Hematopoietic multipotent progenitor cell treated with erythropoietin and hydrocortisone succinate and interleukin-3 and kit ligand, for 15 days (in vitro differentiated cells): ENCODE data around the gene MEIKIN.

Experiments
- DNase-seq: peaks from one replicate; pipeline ENCODE4 v3.0.0-alpha.2; 2015; ENCODE audit warnings: low spot score

The MEIKIN gene

DNA sequence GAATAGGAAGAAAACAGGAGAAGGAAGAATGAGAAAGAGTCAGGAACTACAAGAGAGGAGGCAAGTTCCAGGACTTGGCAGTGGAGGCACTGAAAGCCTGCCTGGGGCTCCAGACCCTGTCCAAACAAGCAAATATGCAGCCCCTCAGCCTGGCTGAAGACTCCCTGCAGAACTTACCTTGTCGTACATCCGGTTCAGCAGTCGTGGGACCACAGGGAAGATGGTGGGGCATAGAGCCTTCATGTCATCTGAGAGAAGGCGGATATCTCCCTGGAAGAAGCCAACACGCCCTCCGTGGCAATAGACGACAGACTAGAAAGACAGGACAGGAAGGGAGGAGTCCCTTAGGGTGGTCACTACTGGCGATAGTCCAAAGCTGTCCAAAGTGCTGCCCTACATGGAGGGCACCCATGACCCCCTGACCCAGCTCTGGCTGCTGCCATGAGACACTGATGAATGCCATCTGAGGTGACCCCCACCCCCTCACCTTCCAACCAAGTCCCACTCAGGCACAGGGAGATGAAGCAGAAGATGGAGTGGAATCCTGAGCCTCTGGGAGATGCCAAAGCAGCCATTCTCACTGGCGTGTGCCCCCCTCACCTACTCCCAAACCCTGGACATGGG is 27.7 kb upstream of the MEIKIN start:
- DNase-seq = no peak

DNA sequence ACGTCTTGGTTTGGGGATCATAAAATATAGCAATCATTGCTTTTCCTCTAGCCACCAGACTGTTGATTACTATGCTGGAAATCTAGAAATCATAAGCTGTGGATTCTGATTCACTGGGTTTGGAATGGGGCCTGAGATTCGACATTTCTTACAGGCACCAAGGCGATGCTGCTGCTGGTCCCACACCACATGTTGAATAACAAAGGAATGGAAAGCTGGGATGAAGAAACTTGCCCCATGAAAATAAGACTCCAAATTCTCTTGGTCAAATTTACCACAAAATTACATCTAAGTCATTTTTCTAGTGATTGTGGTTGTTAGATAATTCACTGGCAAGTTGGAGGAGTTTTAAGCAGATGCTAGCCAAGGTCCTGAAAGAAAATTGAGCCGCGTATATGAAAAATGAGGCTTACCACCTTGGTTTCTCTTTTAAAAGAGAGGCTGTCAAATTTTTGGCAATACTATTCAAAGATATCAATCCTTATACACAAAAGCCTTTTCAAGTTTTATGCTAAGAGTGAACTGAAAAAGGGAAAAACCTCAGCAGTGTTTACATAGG is 23.0 kb upstream of the MEIKIN start:
- no peak for DNase-seq

DNA sequence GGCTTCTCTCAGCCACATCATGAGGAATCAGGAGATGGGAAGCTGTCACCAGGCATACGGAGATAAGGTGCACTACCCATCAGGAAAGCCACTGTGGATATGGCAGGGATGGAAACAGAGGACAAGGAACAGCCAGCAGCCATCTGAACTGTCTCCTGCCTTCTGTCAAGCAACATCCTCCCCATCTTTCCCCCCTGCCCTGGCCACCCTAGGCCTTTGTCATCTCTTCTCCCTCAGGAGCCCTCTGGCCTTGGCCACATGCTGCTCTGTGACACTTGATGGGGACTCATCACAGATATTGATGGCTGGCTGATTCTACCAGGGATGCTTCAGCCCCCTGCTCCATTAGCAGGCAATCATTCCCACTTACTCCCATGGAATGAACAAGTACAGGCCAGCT is 21.1 kb upstream of the MEIKIN start:
- no peak for DNase-seq

DNA sequence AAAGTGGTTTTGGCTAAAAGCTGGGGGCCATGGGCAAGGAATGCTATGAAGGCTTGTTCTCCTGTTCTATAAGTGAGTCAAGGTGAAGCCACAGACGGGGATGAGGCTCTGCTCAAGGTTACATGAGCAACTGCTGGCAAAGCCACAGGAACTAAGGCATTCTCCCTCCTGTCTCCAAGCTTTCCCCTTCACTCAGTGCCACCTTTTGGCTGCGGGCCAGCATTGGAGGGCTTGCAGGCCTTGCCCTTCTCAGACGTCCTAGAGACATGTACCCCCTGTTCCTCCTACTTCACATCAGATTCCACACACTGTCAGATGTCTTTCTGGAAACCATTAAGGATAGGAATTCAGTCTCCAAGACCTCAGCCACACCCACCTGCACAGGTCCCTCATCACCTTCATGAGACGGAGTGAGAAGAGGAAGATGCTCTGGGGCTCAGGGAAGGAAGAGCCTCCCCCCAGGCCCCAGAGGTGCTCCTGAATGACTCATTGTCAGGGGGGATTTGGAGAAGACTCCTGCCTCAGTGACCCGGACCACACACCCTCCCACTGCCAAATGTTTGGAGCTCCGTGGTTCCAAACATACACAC is 20.5 kb upstream of the MEIKIN start:
- no peak for DNase-seq

DNA sequence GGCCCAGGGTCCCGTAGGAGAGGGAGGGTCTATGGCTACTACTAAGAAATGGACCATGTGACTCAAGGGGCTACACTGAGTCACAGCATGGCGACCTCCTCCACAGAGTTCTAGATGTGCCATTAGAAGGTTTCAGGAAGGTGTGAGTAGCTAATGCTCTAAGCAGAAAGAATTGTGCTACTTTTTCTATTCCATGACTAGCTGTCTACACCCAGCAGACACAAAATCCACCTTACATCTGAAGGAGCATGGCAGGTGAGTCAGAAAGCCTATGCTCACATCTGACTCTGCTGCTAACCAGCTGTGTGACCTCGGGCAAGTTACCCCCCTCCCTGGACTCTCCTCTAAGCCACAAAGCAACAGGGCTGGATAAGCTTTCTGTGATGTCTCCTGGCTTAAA is 14.4 kb upstream of the MEIKIN start:
- DNase-seq = no peak

DNA sequence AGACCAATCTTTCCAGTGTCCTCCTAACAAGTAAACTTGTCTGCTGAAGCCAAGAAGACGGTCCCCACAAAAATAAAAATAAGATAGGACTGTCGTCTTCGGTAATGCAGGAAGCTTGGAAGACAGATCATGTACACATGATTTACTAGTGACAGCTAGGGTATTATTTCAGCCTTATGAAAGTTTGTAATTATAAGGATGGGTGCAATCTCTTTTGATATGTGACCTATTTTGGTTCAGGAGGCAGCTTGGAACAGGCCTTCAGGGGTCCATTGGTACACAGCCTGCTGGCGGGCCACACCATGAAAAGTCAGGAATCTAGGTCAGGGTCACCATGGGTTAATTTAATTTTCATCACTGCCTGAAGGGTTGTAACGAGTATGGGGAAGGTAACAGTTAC is 13.7 kb upstream of the MEIKIN start:
- DNase-seq = no peak

DNA sequence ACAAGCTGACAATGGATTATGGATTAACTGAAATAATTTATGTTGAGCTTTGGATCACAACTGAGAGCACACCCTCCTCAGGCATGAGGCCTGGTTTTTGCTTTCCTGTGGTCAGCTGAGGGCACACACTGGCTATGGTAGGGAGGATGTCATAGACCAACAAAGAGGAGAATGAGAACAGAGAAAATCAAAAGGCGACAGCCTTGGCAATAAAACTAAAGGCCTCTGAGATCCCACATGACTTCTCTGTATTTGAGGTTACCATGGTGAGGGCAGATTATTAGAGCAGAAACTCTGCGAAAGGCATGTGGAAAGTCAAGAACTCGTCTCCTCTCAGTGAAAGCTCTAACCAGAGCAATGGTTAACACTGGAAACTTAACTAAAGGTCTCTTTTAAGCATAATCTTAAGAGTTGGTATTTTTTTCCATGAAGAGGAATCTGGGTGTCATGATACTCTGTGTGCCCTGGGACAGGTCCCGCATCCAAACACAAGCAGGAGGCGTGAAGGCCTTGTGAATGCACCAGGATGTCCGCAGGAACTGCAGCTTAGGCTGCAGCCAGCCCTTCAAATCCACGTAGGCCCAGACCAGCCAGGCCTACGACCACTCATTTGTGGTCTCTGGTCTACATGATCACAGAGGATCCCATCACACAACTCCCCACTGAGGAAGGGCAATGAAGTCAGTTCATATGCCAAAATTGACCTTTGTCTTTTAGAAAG is 12.4 kb upstream of the MEIKIN start:
- no peak for DNase-seq

DNA sequence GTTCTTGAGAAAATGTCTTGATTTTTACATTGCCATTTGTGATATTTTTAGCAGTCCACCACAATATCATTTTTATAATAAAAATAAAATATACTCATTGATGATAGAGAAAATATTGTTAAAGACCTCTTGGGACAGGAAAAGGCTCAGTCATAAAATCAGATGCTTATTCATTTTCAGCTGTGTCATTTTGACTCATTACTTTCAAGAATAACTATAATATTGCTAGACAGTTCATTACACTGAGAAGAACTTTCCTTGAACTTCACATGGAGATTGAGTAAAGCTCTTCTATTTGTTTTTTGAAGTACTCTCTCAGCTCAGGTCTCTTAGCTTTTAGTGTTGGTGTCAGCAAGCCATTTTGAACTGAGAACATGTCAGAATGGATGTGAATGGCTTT is 8.5 kb upstream of the MEIKIN start:
- no peak for DNase-seq

DNA sequence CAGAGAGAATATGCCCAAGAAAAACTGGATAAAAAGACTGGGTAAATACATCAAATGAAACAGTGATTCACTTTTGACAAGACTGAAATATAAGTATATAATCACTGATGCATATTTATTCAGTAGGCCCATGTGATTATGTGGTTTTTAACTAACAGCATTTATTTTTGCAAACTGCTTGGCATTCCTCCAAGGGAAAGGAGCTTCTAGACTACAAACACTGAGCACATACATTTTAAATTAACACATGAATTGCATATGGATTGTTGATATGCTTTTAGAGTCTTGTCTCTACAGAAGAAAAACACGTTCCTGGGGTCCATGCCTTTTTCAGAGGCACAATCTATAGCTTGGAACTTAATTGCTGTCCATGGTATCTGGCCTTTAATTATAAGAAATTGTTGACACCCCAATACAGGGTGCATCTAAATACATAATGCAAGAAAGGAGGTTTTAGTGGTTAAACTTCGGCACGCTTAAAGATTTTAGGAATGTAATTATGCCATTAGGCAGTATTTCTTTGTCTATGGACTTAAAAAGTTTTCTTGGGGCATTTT is 6.9 kb upstream of the MEIKIN start:
- DNase-seq = no peak

DNA sequence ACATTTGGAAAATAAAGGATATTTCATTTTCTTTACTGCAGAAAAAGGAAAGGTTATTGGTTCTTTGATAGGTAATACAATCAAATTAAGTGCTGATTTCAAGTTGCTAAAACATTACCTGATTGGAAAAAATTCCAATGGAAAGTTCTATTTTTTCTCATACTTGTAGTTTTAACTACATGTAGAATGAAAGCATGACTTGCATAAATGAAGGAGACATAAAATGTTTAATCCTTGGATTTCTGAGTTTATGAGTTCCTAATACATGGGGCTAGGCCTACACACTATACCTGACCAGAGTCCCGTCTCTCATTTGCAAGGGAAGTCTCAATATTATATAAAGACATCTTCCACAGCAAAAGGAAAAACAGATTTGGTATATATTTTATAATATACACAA is 5.2 kb upstream of the MEIKIN start:
- DNase-seq = no peak

DNA sequence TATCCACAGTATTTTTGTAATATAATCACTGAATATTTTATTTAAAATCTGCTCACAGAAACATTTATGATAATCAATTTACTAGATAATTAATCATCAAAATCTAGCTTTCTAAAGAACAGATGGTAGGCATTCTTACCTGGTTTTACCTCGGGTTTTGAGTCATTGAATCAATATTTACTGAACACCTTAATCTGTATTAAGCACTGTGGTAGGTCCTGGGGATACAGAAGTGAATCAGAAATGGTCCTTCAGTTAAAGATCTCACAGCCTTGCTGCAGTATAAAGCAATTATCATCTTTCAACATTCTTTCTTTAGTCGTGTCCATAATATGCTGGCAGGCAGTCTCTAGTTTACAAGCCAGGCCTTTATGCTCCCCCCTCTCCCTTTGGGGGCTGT is 2.0 kb upstream of the MEIKIN start:
- no peak for DNase-seq

DNA sequence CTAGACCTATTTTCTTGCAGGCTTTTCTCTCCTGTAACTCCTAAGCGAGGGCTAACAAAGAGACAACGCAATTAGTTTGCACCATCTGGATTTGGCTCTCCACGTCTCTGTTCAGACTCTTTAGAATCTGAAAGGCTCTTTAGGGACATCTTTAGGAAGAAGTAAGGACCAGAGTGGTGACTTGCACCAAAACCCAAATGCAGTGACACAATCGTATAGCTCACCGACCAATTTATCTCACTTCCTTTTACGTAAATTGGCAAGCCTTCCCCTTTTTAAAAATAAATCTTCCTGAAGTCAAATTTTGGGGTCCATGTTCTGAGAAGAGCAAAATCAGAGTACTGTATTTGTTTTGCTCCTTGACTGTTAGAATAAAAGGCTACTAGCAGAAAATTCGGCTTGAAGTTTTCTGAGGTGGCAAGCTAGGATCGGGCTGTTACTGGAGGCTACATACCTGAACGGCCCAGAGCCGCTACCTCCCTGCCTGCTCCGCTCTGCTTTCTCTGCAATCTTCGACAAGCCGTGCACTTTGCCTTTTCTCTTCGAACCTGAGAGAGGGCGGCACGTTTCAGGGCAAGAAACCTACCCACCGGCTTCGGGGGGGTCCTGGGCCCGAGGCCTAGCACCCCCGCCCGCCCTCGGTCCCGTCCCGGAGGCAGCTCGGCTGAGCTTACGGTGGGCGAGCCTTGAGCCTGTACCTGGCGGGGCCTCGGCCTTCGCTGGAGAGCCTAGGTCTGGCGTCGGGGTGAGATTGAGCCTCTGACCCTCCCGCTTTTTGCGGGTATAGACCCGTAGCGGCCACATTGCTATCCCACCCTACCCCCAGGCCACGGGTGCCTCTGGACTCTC is 537 bp downstream of the MEIKIN start:
- no peak for DNase-seq

DNA sequence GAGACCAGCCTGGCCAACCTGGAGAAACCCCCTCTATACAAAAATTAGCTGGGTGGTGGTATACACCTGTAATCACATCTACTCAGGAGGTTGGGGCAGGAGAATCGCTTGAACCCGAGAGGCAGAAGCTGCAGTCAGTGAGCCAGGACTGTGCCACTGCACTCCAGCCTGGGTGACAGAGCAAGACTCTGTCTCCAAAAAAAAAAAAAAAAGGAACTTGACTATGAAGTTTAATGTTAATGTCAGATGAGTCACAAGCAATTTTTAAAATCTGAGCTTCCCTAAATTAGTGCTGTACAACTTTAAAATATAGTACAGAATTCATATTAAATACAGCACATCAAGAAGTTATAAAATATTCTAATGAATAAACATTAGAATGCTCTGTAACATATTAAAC is 1.5 kb downstream of the MEIKIN start:
- no peak for DNase-seq

DNA sequence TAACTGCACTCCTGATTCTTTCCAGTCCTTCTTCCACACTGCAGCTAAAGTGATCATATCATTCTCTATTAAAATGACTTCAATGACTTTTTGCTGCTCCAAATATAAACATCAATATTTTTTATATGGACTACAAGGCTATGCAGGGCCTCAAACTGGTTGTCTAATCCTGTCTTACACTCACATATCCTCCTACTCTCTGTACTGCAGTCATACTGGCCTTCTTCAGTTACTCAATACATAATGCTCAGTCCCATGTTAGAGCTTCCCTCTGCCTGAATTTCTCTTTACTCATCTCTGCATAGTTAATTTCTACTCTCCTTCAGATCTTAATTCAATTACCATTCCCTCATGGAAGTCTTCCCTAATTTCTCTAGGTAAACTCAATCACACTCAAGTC is 3.4 kb downstream of the MEIKIN start:
- DNase-seq = no peak

DNA sequence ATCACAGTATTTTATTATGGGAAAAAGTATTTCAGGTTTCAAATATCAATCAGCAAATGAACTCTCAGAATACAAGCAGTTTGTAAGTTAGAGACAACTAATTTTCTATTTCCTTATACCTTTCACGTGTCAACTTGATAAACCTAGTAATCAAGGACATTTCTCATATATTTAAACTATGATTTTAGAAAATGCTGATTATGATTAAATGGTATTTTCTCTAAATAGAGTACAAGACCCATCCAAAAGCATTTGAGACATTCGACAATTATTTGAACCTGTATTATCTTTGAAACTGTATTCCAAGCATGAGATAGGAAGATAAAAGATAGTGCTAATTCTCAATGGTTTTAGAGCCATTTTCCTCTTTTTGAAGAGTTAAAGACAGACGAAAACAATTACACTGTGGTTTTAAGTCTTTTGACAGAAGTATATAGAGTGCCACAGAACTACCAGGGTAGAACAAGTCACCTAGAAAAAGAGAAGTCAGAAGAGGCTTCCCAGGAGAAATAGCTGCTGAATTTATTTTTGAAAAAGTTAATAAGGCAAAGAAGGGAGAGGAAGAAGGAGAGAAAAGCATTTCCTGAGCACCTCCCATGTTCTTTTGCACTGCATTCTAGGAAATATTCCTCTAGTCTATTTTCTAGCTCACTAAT is 5.6 kb downstream of the MEIKIN start:
- no peak for DNase-seq

DNA sequence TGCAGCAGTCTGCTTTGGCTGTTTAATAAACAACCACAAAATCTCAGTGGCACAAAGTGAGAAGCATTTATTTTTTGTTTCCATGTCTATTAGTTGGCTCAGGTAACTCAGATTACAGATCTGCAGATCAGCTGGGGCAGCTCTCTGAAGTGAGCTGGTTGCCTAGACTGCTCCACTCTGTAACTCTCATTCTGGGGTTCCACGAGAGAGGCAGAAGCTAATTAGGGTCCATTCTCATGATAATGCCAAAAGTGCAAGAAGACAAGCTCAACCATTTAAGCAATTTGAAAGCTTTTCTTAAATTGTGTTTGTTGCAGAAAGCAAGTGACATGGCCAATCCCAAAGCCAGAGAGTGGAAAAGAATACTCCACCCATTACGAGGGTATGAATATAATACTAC is 13.2 kb downstream of the MEIKIN start:
- no peak for DNase-seq

DNA sequence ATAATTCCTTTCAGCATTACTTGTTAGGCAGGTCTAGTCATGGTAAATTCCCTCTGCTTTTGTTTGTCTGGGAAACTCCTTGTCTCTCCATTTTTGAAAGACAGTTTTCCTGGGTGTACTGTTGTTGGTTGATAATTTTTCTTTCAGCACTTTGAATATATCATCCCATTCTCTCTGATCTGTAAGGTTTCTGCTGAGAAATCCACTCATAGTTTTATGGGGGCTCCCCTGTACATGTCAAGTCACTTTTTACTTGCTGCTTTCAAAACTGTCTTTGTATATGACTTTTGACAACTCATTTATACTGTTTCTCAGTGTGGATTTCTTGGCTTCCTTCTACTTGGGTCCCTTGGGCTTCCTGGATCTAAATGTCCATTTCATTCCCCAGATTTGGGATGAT is 16.5 kb downstream of the MEIKIN start:
- no peak for DNase-seq

DNA sequence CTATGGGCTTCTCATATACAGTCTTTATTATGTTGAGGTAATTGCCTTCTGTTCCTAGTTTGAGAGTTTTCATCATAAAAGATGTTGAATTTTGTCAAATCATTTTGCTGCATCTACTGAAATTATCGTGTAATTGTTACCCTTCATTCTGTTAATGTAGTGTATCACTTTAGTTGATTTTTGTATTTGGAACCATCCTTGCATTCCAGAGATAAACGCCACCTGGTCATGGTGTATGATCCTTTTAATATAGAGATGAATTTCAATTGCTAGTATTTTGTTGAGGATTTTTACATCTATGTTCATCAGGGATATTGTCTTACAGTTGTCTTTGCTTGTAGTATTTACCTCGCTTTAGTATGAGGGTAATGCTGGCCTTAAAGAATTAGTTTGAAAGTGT is 19.3 kb downstream of the MEIKIN start:
- DNase-seq = no peak

DNA sequence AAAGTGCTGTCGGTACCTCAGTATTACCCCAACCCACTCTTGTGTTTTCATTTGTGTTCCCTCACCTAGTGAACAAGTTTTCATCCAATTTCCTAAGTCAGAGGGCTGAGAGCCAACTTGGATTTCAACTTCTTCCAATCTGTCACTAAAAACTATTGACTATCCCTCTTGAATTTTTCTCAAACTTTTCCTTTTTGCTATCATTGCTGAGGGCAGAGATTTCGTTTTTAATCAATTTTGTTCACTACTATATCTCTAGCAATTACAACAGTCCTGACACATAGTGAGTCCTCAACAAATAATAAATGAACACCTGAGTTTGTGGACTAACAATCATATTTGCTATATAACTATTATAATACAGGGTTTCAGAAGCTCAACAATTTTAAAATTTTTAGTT is 29.0 kb downstream of the MEIKIN start:
- DNase-seq = no peak

DNA sequence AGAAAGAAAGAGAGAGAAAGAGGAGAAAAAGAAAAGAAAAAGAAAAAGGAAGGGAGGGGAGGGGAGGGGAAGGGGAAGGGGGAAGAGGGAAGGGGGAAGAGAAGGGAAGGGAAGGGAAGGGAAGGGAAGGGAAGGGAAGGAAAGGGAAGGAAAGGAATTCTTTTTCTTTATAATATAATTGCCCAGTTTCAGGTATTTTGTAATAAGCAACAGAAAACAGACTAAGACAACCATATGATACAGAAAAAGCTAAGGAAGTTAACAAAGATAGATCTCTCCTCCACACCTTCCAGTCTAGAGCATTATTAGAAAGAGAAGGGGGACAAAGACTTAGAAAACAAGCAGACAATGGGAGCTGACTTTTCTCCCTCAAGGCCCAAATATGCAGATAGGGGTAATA is 31.0 kb downstream of the MEIKIN start:
- no peak for DNase-seq

DNA sequence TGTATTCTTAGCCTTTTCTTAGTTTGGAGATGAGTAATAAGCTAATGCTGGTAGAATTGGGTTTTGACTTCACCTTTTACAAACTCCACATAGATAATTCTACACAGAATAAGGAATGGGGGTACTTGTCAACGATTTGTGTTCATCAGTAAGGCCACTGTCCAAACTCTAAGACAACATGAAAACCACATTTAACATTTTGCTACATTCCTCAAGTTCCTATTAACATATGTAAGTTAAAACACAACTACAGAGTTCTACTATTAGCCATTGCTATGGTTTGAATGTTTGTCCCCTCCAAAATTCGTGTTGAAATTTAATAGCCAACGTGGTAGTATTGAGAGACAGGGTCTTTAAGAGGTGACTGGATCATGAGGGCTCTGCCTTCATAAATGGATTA is 31.9 kb downstream of the MEIKIN start:
- DNase-seq = no peak

DNA sequence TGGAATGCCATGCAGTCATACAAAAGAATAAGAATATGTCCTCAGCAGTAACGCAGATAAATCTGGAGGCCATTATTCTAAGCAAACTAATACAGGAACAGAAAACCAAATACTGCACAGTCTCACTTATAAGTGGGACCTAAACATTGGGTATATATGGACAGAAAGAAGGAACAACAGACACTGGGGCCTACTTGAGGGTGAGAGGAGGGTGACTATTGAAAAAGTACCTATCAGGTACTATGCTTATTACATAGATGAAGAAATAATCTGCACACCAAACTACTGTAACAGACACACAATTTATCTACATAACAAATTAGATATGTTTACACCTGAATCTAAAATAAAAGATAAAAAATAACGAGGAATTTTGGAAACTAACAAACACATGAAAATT is 38.8 kb downstream of the MEIKIN start:
- no peak for DNase-seq
